ENCODE data around the gene LRRC1.
"Not testable (repeated sequence)": the region's sequence is repeated elsewhere in the genome, so short reads cannot be mapped to it uniquely, and the experiment has no call there.

The LRRC1 gene

GRCh38 chr6:53773044-53773696 is 21.6 kb upstream of the LRRC1 start:
- Mint-ChIP-seq H3K36me3 (ENCODE audit: low read depth) (peaks cover 31% of the 10 kb centered on the region), H3K4me3 (no peak overlapping the region), H3K9me3 (peaks cover 25% of the 10 kb centered on the region), H3K27me3 (ENCODE audit: low read depth) (no peaks in the 10 kb centered on the region), H3K27ac (no peak overlapping the region), H3K4me1 (no peaks in the 10 kb centered on the region)
- TF ChIP-seq CTCF (IDR thresholded peaks at IDR 0.05; ENCODE audit: unreplicated experiment in 3 of 3): no peak

GRCh38 chr6:53776152-53776551 is 18.7 kb upstream of the LRRC1 start:
- not testable (repeated sequence) for H3K4me3 Mint-ChIP-seq; H3K27me3 Mint-ChIP-seq (ENCODE audit: low read depth); H3K4me1 Mint-ChIP-seq; H3K27ac Mint-ChIP-seq
- Mint-ChIP-seq H3K9me3 (peaks cover 35% of the 10 kb centered on the region), H3K36me3 (ENCODE audit: low read depth) (peaks cover 40% of the 10 kb centered on the region)

- H3K9me3 Mint-ChIP-seq: peaks cover 61% of the 10 kb centered on the region
- H3K27me3 Mint-ChIP-seq (ENCODE audit: low read depth); H3K27ac Mint-ChIP-seq; H3K4me1 Mint-ChIP-seq; H3K4me3 Mint-ChIP-seq: not testable (repeated sequence)
- H3K36me3 Mint-ChIP-seq (ENCODE audit: low read depth): peaks cover 55% of the 10 kb centered on the region
Measured at GRCh38 chr6:53784991-53785390, 9.8 kb upstream of the LRRC1 start.

GRCh38 chr6:53786832-53787231 is 8.0 kb upstream of the LRRC1 start:
- peaks cover 54% of the 10 kb centered on the region for H3K9me3 Mint-ChIP-seq
- H3K4me3 Mint-ChIP-seq: no peak overlapping the region
- H3K36me3 Mint-ChIP-seq (ENCODE audit: low read depth): peaks cover 52% of the 10 kb centered on the region
- TF ChIP-seq CTCF (IDR thresholded peaks at IDR 0.05; ENCODE audit: unreplicated experiment in 3 of 3): no peak
- H3K4me1 Mint-ChIP-seq: no peaks in the 10 kb centered on the region
- H3K27me3 Mint-ChIP-seq (ENCODE audit: low read depth): no peaks in the 10 kb centered on the region
- H3K27ac Mint-ChIP-seq: no peak overlapping the region

- Mint-ChIP-seq H3K36me3 (ENCODE audit: low read depth) (peaks cover 33% of the 10 kb centered on the region), H3K9me3 (peaks cover 23% of the 10 kb centered on the region), H3K27me3 (ENCODE audit: low read depth) (peaks cover 4% of the 10 kb centered on the region), H3K27ac (no peak overlapping the region), H3K4me3 (peak overlapping the region in 1 of 3 experiments; percentile 75), H3K4me1 (peaks cover 13% of the 10 kb centered on the region)
- no peak for TF ChIP-seq CTCF (IDR thresholded peaks at IDR 0.05; ENCODE audit: unreplicated experiment in 3 of 3)
Measured at GRCh38 chr6:53790886-53791285, 3.9 kb upstream of the LRRC1 start.

GRCh38 chr6:53792016-53792415 is 2.8 kb upstream of the LRRC1 start:
- Mint-ChIP-seq H3K9me3 (peaks cover 23% of the 10 kb centered on the region), H3K27ac (peak overlapping the region in 2 of 3 experiments; percentile 72 to 99), H3K36me3 (ENCODE audit: low read depth) (peaks cover 33% of the 10 kb centered on the region), H3K27me3 (ENCODE audit: low read depth) (peaks cover 4% of the 10 kb centered on the region), H3K4me1 (peaks cover 22% of the 10 kb centered on the region), H3K4me3 (peak overlapping the region; percentile 41 to 53 (median 50))
- TF ChIP-seq CTCF (IDR thresholded peaks at IDR 0.05; ENCODE audit: unreplicated experiment in 3 of 3): no peak

GRCh38 chr6:53792973-53793317 is 1.9 kb upstream of the LRRC1 start:
- peaks cover 28% of the 10 kb centered on the region for H3K36me3 Mint-ChIP-seq (ENCODE audit: low read depth)
- peaks cover 7% of the 10 kb centered on the region for H3K27me3 Mint-ChIP-seq (ENCODE audit: low read depth)
- peak overlapping the region; percentile 95 to 96 (median 95) for H3K4me3 Mint-ChIP-seq
- TF ChIP-seq CTCF (IDR thresholded peaks at IDR 0.05; ENCODE audit: unreplicated experiment in 3 of 3): no peak
- H3K4me1 Mint-ChIP-seq: peaks cover 32% of the 10 kb centered on the region
- peak overlapping the region; percentile 97 to 99 (median 99) for H3K27ac Mint-ChIP-seq
- peaks cover 17% of the 10 kb centered on the region for H3K9me3 Mint-ChIP-seq
